Dermis microvascular lymphatic vessel endothelial cell (primary cell): ENCODE data around the gene TRERF1. TPM values are rescaled to one million over a fixed set of nuclear protein-coding genes. Genes with fewer than 3 reads are reported as not detected.
"Not testable (repeated sequence)": the region's sequence is repeated elsewhere in the genome, so short reads cannot be mapped to it uniquely, and the experiment has no call there.

Experiments
- DNase-seq, 2 donors: peaks; one replicate each; pipeline versions ENCODE4 v3.0.0 to v3.0.0-alpha.2; 2010; ENCODE audit warnings: low read depth in 2 of 2
- total RNA-seq: library from RNA; depleted of rRNA; stranded (reverse); fragments of >200 nt; gene quantifications from 2 replicates; pipeline ENCODE4 v1.2.1, GENCODE V29; 2014

Gene TRERF1
- total RNA-seq: under 0.01 TPM in 1 of 2 replicates, not detected in the other

- DNase-seq: peak in 1 of 2 donors; percentile 10
Observed at GRCh38 chr6:42451333-42452170, at the start of gene TRERF1. Gene TRERF1 (minus strand): TSS chr6:42451926. CDS start chr6:42269590, 182,336 bp downstream.

- DNase-seq: no peak
Observed at GRCh38 chr6:42498473-42499128, 46.9 kb upstream of the TRERF1 start.

- DNase-seq: no peak
Observed at GRCh38 chr6:42493914-42494539, 42.3 kb upstream of the TRERF1 start.

- DNase-seq: no peak
Observed at GRCh38 chr6:42488129-42488528, 36.4 kb upstream of the TRERF1 start.

- no peak for DNase-seq
Observed at GRCh38 chr6:42484261-42484660, 32.5 kb upstream of the TRERF1 start.

GRCh38 chr6:42482174-42482573 is 30.4 kb upstream of the TRERF1 start:
- no peak for DNase-seq

GRCh38 chr6:42471714-42472113 is 20.0 kb upstream of the TRERF1 start:
- no peak for DNase-seq

GRCh38 chr6:42471142-42471541 is 19.4 kb upstream of the TRERF1 start:
- no peak for DNase-seq

GRCh38 chr6:42468273-42468672 is 16.5 kb upstream of the TRERF1 start:
- no peak for DNase-seq

GRCh38 chr6:42467651-42468050 is 15.9 kb upstream of the TRERF1 start:
- no peak for DNase-seq

- DNase-seq: not testable (repeated sequence)
Observed at GRCh38 chr6:42466470-42466869, 14.7 kb upstream of the TRERF1 start.

GRCh38 chr6:42462474-42462972 is 10.8 kb upstream of the TRERF1 start:
- no peak for DNase-seq

- no peak for DNase-seq
Observed at GRCh38 chr6:42460883-42461282, 9.2 kb upstream of the TRERF1 start.

- no peak for DNase-seq
Observed at GRCh38 chr6:42459888-42460287, 8.2 kb upstream of the TRERF1 start.

GRCh38 chr6:42454428-42454791 is 2.7 kb upstream of the TRERF1 start:
- DNase-seq: no peak

GRCh38 chr6:42453654-42454427 is 2.1 kb upstream of the TRERF1 start:
- peak in 1 of 2 donors; percentile 6 for DNase-seq

GRCh38 chr6:42453031-42453653 is 1.4 kb upstream of the TRERF1 start:
- DNase-seq: peak; percentile 2 to 60

- peak; percentile 4 to 47 for DNase-seq
Observed at GRCh38 chr6:42452171-42453030, 675 bp upstream of the TRERF1 start.

GRCh38 chr6:42450477-42451332 is 1.0 kb downstream of the TRERF1 start:
- DNase-seq: no peak
